Nephron progenitor cell (in vitro differentiated cells): ENCODE results near the gene HDAC4.

Experiments
- DNase-seq: peaks from one replicate; pipeline ENCODE4 v3.0.0; 2021
- H3K27ac Mint-ChIP-seq: 2 replicates; pipeline ENCODE4 v1.8.0; 2021; ENCODE audit warnings: mild to moderate bottlenecking, moderate library complexity, mixed read lengths
- H3K27me3 Mint-ChIP-seq: 2 replicates; pipeline ENCODE4 v1.8.0; 2021; ENCODE audit warnings: mild to moderate bottlenecking, low read depth, mixed read lengths; ENCODE audit not compliant: poor library complexity
- H3K36me3 Mint-ChIP-seq: 2 replicates; pipeline ENCODE4 v1.8.0; 2021; ENCODE audit warnings: low read depth, mixed read lengths
- H3K4me1 Mint-ChIP-seq: 2 replicates; pipeline ENCODE4 v1.8.0; 2021; ENCODE audit warnings: mixed read lengths
- H3K4me3 Mint-ChIP-seq: 2 replicates; pipeline ENCODE4 v1.8.0; 2021; ENCODE audit warnings: mild to moderate bottlenecking, moderate library complexity, mixed read lengths
- H3K9me3 Mint-ChIP-seq: 2 replicates; pipeline ENCODE4 v1.8.0; 2021; ENCODE audit warnings: mild to moderate bottlenecking, moderate library complexity, mixed read lengths
- CTCF ChIP-seq: fragments of 200-600 bp; sonication (generic); IDR thresholded peaks from 2 replicates; pipeline ENCODE4 v1.5.0; 2021; ENCODE audit warnings: antibody characterized with exemption

The HDAC4 gene

DNA sequence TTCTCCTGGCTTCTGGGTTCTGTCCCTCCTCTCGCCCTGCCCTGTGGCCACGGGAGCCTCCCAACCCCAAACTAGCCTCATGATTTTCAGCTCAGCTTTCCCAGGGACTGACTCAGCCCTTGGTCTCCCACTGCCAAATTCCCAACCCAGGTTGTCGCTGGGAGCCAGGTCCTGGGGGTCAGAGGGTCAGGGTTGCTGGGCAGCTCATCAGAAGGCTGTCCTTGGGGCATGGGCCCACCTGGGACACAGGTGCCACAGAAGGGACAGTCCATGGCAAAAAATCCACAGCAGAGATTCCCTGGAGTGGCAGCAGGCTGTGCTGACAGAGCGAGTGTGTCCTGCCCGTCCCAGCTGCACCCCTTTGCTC, 372.6 kb downstream of the HDAC4 start:
- no peak overlapping the region for H3K4me3 Mint-ChIP-seq
- H3K27ac Mint-ChIP-seq = no peak overlapping the region
- no peak for TF ChIP-seq CTCF
- peaks cover 16% of the 10 kb centered on the region for H3K4me1 Mint-ChIP-seq
- peaks cover 12% of the 10 kb centered on the region for H3K9me3 Mint-ChIP-seq
- H3K36me3 Mint-ChIP-seq = no peaks in the 10 kb centered on the region
- H3K27me3 Mint-ChIP-seq = peaks cover 30% of the 10 kb centered on the region
- no peak for DNase-seq

GRCh38 chr2:239027391-239028252, 373.2 kb downstream of the HDAC4 start:
- Mint-ChIP-seq H3K27ac (no peak overlapping the region), H3K36me3 (no peaks in the 10 kb centered on the region), H3K4me1 (peaks cover 19% of the 10 kb centered on the region), H3K27me3 (peaks cover 35% of the 10 kb centered on the region), H3K4me3 (no peak overlapping the region), H3K9me3 (peaks cover 10% of the 10 kb centered on the region)
- no peak for TF ChIP-seq CTCF
- no peak for DNase-seq

GRCh38 chr2:239026711-239027361, 374.0 kb downstream of the HDAC4 start:
- Mint-ChIP-seq H3K27ac (no peak overlapping the region), H3K4me1 (peaks cover 22% of the 10 kb centered on the region), H3K27me3 (peaks cover 36% of the 10 kb centered on the region), H3K4me3 (no peak overlapping the region), H3K36me3 (no peaks in the 10 kb centered on the region), H3K9me3 (peaks cover 6% of the 10 kb centered on the region)
- no peak for TF ChIP-seq CTCF
- DNase-seq = no peak

DNA sequence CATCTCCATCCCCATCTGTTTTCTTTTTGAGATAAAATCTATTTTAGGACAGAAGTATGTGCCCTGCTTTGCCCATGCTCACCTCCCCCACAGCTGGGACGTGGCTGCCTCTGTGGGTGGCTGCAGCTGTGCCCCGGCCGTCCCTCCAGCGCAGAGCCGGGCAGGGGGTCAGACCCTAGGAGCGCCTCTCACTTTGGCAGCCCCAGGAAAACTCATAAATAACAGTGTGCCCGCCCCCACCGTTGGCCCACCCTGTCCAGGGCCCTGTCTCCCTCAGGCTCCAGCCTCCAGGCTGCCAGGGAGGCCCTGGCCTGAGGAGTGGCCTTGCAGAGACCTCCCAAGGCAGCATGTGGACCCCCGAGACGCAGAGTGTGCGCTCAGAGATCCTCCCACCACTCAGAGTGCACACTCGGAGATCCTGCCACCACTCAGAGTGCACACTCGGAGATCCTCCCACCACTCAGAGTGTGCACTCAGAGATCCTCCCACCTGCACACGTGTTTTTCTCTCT, 374.8 kb downstream of the HDAC4 start:
- Mint-ChIP-seq H3K36me3 (no peaks in the 10 kb centered on the region), H3K9me3 (no peaks in the 10 kb centered on the region), H3K27me3 (peaks cover 30% of the 10 kb centered on the region), H3K27ac (no peak overlapping the region), H3K4me1 (peaks cover 26% of the 10 kb centered on the region), H3K4me3 (no peak overlapping the region)
- DNase-seq = no peak
- TF ChIP-seq CTCF = no peak

GRCh38 chr2:239025096-239025801, 375.6 kb downstream of the HDAC4 start:
- Mint-ChIP-seq H3K4me1 (peaks cover 31% of the 10 kb centered on the region), H3K36me3 (no peaks in the 10 kb centered on the region), H3K9me3 (no peaks in the 10 kb centered on the region), H3K4me3 (no peak overlapping the region), H3K27me3 (peaks cover 22% of the 10 kb centered on the region), H3K27ac (no peak overlapping the region)
- DNase-seq = no peak
- no peak for TF ChIP-seq CTCF
